NK-92 (cell line): ENCODE results near the gene SEMA3B.

Source experiments
- DNase-seq: peaks from one replicate; lab custom pipeline; 2025; ENCODE audit not compliant: unreplicated experiment; lab: John Stamatoyannopoulos, UW

SEMA3B gene

GRCh38 chr3:50327129-50327528, 58.2 kb downstream of the SEMA3B start:
- DNase-seq = no peak
